Muscle layer of colon (tissue), 2 donors: Measurements from ENCODE around the gene KCNE3.
"Not testable (repeated sequence)": the region's sequence is repeated elsewhere in the genome, so short reads cannot be mapped to it uniquely, and the experiment has no call there.

Source experiments
- H3K27ac ChIP-seq: one replicate; pipeline ENCODE4 v1.7.0; 2013; ENCODE audit warnings: low read depth, mild to moderate bottlenecking, low read length, moderate library complexity
- H3K27me3 ChIP-seq, 2 donors: one replicate each; pipeline ENCODE4 v1.7.0; 2013; ENCODE audit warnings: low read length in 2 of 2, mild to moderate bottlenecking in 2 of 2; ENCODE audit not compliant: insufficient read depth in 2 of 2, control insufficient read depth in 1 of 2
- H3K36me3 ChIP-seq: one replicate; pipeline ENCODE4 v1.7.0; 2013; ENCODE audit warnings: mild to moderate bottlenecking, low read length; ENCODE audit not compliant: insufficient read depth
- H3K4me1 ChIP-seq: one replicate; pipeline ENCODE4 v1.7.0; 2013; ENCODE audit warnings: mild to moderate bottlenecking, low read length; ENCODE audit not compliant: insufficient read depth
- H3K4me3 ChIP-seq, 2 donors: one replicate each; pipeline ENCODE4 v1.7.0; 2013; ENCODE audit warnings: low read length in 2 of 2, low read depth in 1 of 2, mild to moderate bottlenecking in 1 of 2, moderate library complexity in 1 of 2
- H3K9ac ChIP-seq: one replicate; pipeline ENCODE4 v1.7.0; 2013; ENCODE audit warnings: low read length
- H3K9me3 ChIP-seq: one replicate; pipeline ENCODE4 v1.7.0; 2013; ENCODE audit warnings: mild to moderate bottlenecking, low read length
- donor health status: abdominal sarcoma.
- donor health status: Adenocarcinoma of cecum.

KCNE3 gene

GRCh38 chr11:74434528-74434927, 32.8 kb downstream of the KCNE3 start:
- H3K9me3 ChIP-seq: no peaks in the 10 kb centered on the region
- no peak overlapping the region for H3K27ac ChIP-seq
- H3K27me3 ChIP-seq: no peaks in the 10 kb centered on the region
- H3K4me1 ChIP-seq: no peaks in the 10 kb centered on the region
- H3K4me3 ChIP-seq: no peak overlapping the region
- H3K36me3 ChIP-seq: no peaks in the 10 kb centered on the region
- H3K9ac ChIP-seq: no peak overlapping the region

- H3K4me1 ChIP-seq: no peaks in the 10 kb centered on the region
These were observed 38.1 kb downstream of the KCNE3 start for GRCh38 chr11:74429205-74429604.

DNA sequence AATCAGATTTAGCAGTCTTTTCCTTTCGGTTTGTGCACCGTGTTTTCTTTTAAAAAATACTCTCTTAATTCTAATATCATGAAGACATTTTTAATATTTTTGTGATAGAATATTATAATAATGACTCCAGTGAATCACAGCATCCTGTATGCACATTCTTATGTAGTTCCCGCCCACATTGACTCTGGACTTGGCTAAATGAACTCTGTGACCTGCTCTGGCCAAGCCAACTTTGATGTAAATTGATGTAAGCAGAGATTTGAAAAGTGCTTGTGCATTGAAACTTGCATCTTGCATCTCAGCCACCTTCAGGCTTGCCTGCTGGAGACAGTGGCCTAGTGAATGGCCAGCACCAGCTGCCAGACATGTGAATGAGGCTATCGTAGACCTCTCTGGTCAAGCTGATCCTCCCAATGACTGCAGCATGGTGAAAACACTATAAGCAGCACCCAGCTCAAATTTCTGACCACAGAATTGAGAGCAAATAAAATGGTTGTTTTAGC, 39.9 kb downstream of the KCNE3 start:
- H3K36me3 ChIP-seq: no peaks in the 10 kb centered on the region
- H3K27ac ChIP-seq: no peak overlapping the region
- H3K9ac ChIP-seq: no peak overlapping the region
- no peaks in the 10 kb centered on the region for H3K4me1 ChIP-seq
- H3K9me3 ChIP-seq: no peaks in the 10 kb centered on the region
- H3K27me3 ChIP-seq: no peaks in the 10 kb centered on the region
- H3K4me3 ChIP-seq: no peak overlapping the region

More at GRCh38 chr11:74429205-74429604, 38.1 kb downstream of the KCNE3 start:
- no peak overlapping the region for H3K9ac ChIP-seq
- no peak overlapping the region for H3K4me3 ChIP-seq
- H3K36me3 ChIP-seq: no peaks in the 10 kb centered on the region
- no peaks in the 10 kb centered on the region for H3K27me3 ChIP-seq
- no peak overlapping the region for H3K27ac ChIP-seq
- H3K9me3 ChIP-seq: no peaks in the 10 kb centered on the region

GRCh38 chr11:74425100-74425499, 42.2 kb downstream of the KCNE3 start:
- no peaks in the 10 kb centered on the region for H3K36me3 ChIP-seq
- H3K4me3 ChIP-seq: no peak overlapping the region
- no peak overlapping the region for H3K27ac ChIP-seq
- no peaks in the 10 kb centered on the region for H3K9me3 ChIP-seq
- H3K27me3 ChIP-seq: no peaks in the 10 kb centered on the region
- H3K9ac ChIP-seq: no peak overlapping the region
- no peaks in the 10 kb centered on the region for H3K4me1 ChIP-seq

- H3K4me1 ChIP-seq: peaks cover 9% of the 10 kb centered on the region
- no peaks in the 10 kb centered on the region for H3K9me3 ChIP-seq
- H3K9ac ChIP-seq: no peak overlapping the region
- no peaks in the 10 kb centered on the region for H3K36me3 ChIP-seq
- H3K4me3 ChIP-seq: no peak overlapping the region
- H3K27me3 ChIP-seq: no peaks in the 10 kb centered on the region
- no peak overlapping the region for H3K27ac ChIP-seq
These were observed 48.8 kb downstream of the KCNE3 start for GRCh38 chr11:74418509-74418895.

GRCh38 chr11:74417860-74418508, 49.4 kb downstream of the KCNE3 start:
- Histone ChIP-seq H3K4me3 (no peak overlapping the region), H3K4me1 (peaks cover 9% of the 10 kb centered on the region), H3K27ac (no peak overlapping the region), H3K36me3 (no peaks in the 10 kb centered on the region), H3K27me3 (no peaks in the 10 kb centered on the region), H3K9me3 (no peaks in the 10 kb centered on the region), H3K9ac (no peak overlapping the region)

GRCh38 chr11:74417379-74417804, 50.0 kb downstream of the KCNE3 start:
- Histone ChIP-seq H3K4me1 (peaks cover 9% of the 10 kb centered on the region), H3K36me3 (no peaks in the 10 kb centered on the region), H3K9me3 (no peaks in the 10 kb centered on the region), H3K9ac (no peak overlapping the region), H3K27ac (no peak overlapping the region), H3K27me3 (no peaks in the 10 kb centered on the region), H3K4me3 (no peak overlapping the region)

GRCh38 chr11:74416974-74417373, 50.4 kb downstream of the KCNE3 start:
- H3K4me1 ChIP-seq, H3K27me3 ChIP-seq, H3K4me3 ChIP-seq, H3K36me3 ChIP-seq, H3K27ac ChIP-seq, H3K9me3 ChIP-seq, H3K9ac ChIP-seq: not testable (repeated sequence)

GRCh38 chr11:74412733-74413359, 54.5 kb downstream of the KCNE3 start:
- Histone ChIP-seq H3K9ac (no peak overlapping the region), H3K4me1 (peaks cover 6% of the 10 kb centered on the region), H3K36me3 (no peaks in the 10 kb centered on the region), H3K9me3 (no peaks in the 10 kb centered on the region), H3K4me3 (no peak overlapping the region), H3K27ac (no peak overlapping the region), H3K27me3 (no peaks in the 10 kb centered on the region)

DNA sequence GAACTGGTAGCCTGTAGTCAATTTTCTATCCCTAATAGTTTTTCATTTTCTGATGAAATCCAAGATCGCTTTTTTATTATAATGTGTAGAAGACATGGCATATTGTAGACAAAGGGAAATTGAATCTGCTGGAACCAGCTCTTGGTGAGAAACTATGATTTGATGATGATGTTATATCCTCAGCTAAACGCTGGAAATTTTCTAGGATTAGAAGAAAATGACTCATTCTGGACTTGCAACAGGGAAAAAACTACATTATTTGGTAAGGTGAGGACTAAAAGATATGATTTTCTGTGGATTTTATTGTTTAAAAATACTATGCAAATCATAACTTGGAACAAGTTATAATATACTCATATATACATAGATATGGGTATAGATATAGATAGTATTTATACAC, 55.0 kb downstream of the KCNE3 start:
- no peak overlapping the region for H3K9ac ChIP-seq
- H3K4me3 ChIP-seq: no peak overlapping the region
- peaks cover under 1% of the 10 kb centered on the region for H3K4me1 ChIP-seq
- no peaks in the 10 kb centered on the region for H3K9me3 ChIP-seq
- H3K27ac ChIP-seq: no peak overlapping the region
- H3K27me3 ChIP-seq: no peaks in the 10 kb centered on the region
- no peaks in the 10 kb centered on the region for H3K36me3 ChIP-seq

- no peak overlapping the region for H3K4me3 ChIP-seq
- no peaks in the 10 kb centered on the region for H3K9me3 ChIP-seq
- H3K27ac ChIP-seq: no peak overlapping the region
- H3K9ac ChIP-seq: no peak overlapping the region
- no peaks in the 10 kb centered on the region for H3K36me3 ChIP-seq
- no peaks in the 10 kb centered on the region for H3K27me3 ChIP-seq
- H3K4me1 ChIP-seq: no peaks in the 10 kb centered on the region
These were observed 57.7 kb downstream of the KCNE3 start for GRCh38 chr11:74409633-74410032.
